GM18868 (cell line): ENCODE data around the gene TXNL4A.
"Not testable (repeated sequence)": the region's sequence is repeated elsewhere in the genome, so short reads cannot be mapped to it uniquely, and the experiment has no call there.

Experiments used
- ATAC-seq: cut with Tn5 transposase; IDR thresholded peaks from one replicate; pipeline ENCODE4 v1.9.1; 2021; ENCODE audit warnings: mild to moderate bottlenecking, moderate library complexity; ENCODE audit not compliant: unreplicated experiment

The TXNL4A gene, protein sequence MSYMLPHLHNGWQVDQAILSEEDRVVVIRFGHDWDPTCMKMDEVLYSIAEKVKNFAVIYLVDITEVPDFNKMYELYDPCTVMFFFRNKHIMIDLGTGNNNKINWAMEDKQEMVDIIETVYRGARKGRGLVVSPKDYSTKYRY

DNA sequence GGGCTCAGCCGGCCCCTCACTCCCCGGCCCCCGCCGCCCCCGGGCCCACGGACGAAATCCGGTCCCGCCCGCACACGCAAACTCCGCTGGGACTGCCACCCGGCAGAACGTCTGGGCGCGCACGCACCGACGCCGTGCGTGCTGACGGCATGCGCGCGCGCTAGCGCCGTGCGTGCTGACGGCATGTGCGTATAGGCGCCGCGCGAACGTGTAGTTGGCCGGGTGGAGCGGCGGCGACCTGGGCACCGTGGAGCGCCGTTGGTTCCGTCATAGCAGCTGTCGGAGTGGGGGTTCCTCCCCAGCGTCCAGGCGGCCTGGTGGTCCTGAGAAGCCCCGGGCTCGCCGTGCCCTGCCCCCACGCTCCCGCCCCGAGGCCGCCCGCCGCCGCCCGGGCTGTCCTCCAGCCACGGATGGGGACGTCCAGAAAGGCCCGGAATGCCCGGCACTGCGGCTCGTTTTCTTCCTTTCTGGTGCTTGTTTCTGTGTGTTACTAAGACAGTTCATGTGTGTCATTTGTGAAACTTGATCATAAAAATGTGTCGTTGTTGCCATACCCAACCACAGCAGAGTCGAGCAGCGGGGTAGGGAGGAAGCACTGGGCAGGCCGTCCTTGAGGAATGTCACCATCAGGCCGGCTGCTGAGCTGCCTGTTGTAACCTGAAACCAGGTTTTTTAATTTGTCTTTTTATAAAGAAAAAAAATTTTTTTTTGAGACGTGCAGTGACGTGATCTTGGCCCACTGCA, at the start of gene TXNL4A:
Gene TXNL4A, minus strand, starts transcription at position 113 of the 744 bp plus-strand sequence. CDS start 171 bp downstream, outside the sequence.
- peak; percentile 96 for ATAC-seq

DNA sequence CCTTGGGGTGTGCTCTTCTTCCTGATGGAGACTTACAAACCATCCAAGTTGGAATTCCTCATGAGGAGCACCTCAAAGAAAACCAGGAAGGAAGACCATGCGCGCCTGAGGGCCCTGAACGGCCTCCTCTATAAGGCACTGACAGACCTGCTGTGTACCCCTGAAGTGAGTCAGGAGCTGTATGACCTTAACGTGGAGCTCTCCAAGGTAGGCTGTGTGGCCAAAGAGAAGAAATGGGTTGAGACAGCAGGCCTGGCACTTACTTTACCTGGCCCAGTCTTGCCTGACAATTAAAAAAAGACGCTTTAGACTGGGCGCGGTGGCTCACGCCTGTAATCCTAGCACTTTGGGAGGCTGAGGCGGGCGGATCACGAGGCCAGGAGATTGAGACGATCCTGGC, 48.9 kb upstream of the TXNL4A start:
- ATAC-seq, result no peak

DNA sequence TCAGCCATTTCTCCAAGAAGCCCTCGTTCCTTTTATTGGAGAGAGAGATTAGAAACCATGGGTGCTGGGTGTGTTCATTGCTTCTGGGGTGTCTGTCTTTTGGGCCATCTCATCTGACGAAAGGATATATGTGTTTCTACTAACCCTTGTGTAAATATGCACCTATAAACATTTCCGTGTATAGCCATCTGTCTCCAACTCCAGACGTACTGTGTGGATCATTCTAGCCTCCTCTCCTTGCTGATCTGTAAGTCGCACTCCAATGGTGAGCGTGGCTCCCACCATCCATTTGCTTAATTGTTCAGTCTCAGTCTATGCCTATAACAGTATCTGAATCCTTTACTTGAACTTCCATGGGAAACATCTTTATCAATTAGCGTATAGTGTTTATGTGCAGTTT, 47.6 kb upstream of the TXNL4A start:
- ATAC-seq, result no peak

DNA sequence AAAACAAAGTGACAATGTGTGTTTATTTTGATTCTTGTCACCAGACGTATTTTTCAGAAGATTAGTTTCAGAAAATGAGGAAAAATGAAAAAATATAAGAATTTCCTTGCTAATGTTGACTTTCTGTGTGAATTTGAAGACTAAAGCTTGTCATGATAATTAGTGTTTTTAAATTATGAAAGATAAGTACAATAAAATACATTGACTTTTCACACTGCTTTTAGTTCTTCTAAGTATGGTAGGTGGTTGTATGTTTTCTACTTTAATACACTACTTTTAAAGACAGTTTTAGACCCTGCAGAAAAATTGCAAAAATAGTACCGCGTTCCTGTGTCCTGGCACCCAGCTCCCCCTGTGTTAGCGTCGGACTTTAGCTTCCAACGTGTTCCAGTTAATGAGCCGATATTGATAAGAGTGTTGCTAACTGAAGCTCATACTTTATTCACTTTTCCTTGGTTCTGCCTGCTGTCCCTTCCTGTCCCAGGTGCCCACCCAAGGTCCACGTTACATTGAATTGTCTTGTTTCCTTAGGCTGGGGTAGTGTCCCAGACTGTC, 46.6 kb upstream of the TXNL4A start:
- ATAC-seq, result no peak

DNA sequence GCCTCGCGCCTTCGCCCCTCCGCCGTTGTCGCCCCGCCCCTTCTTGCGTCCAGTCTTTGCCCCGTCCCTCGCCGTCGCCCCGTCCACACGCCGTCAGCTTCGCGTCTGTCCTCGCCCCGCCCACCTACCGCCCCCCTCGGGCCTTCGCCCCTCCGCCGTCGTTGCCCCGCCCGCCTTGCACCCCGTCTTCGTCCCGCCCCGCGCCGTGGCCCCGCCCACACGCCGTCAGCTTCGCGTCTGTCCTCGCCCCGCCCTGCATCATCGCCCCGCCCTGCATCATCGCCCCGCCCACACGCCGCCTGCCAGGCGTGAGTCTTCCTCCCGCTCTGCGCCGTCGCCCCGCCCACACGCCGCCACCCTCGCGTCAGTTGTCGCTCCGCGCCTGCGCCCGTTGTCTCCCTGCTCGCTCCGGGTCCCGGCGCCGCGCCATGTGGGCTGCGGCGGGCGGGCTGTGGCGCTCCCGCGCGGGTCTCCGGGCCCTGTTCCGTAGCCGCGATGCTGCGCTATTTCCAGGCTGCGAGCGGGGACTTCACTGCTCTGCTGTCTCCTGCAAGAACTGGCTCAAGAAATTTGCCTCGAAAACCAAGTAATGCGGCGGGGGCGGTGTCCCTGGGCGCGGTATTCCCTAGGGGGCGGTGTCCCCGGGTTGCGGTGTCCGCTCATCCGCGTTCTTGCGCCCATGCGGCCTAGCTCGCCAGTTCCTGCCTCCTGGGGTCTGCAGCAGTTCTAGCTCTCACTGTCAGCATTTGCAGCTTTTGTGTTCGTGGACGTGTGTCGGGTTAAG, 45.9 kb upstream of the TXNL4A start, which contains the start of gene RBFA:
Gene RBFA, plus strand, starts transcription at position 367 of the 784 bp plus-strand sequence. Its CDS starts 62 bp downstream, at position 429.
- ATAC-seq, result peak; percentile 75

DNA sequence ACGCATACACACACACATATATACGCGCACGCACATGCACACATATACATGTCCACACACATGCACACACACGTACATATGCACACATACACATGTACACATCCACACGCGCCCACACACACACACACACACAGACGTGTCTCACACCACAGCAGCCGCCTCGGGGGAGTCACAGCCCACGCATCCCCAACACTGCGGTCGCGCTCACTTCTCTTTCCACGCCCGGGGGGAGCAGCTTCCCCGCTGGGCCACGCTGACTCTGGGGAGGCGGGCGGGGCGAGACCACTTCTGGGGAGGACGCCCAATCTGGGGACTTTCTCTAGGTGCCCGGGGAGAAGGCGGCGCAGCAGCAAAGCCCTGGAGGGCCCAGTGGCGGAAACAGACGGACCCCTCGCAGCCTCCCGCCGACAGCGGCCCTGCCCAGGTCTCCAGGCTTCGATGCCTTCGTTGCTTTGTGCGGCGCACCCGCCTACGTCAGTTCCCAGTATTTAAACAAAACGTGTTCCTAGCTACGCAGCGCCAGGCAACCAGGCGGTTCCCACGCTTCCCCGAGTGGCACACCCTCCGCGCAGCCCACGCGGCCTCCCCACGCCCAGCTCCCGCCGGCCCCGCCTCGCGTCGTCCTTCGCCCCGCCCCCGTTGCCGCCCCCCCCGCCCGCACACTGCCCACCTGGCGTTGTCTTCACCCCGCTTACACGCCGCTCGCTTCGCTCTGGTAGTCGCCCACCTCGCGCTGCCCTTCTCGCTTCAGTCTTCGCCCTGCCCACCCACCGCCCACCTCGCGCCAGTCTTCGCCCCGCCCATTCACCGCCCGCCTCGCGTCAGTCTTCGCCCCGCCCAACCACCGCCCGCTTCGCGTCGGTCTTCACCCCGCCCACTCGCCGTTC, 45.1 kb upstream of the TXNL4A start:
- ATAC-seq, result peak; percentile 43

DNA sequence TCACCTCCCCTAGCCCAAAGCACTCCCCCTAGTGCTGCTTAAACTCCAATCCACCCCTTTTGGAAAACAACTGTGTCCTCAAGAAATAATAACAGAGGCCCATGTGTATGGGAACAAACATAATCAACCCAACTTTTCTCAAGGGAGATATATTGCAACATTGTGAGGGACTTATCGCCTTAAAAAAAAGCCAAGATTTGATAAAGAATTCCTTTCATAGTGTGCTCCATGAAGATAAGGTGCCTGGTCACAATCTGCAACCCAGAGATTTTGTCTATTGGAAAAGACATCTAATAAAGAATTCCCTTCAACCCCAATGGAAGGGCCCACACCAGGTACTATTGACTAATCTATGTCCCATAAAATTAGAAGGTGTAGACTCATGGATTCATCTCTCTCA, 41.3 kb upstream of the TXNL4A start:
- ATAC-seq, result no peak

DNA sequence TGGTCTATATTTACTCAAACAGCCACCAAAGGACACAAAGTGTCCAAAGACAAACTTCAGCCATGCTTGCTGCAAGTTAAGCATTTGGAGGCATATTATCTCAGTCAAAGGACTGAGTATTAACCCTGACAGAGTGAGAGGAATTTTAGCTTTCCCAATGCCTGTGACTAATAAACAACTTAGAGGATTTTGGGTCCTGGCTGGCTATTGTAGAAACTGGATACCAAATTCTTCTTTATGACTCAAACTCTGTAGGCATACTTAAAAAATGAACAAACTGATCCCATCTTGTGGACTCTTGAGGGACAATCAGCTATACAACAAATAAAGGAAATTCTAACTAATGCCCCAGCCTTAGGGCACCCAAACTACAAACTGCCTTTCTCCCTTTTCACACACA, 39.4 kb upstream of the TXNL4A start:
- not testable (repeated sequence) for ATAC-seq

DNA sequence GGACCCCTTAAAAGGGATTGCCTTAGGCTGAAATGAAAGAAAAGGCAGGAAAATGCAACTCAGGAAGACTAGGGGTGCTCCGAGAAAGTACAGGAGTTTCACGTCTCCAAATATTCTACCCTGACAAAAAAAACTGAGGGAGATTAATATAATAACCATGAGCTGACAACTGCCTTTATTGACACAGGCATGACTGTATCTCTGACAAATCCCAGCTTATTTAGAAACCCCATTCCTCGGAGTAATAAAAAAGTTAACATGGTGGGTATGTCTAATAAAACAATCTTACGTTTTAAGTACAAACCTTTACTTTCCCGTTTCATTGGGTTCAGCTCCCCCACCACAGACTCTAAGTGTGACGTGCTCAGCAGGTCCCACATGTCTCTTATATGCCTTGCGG, 38.0 kb upstream of the TXNL4A start:
- no peak for ATAC-seq

DNA sequence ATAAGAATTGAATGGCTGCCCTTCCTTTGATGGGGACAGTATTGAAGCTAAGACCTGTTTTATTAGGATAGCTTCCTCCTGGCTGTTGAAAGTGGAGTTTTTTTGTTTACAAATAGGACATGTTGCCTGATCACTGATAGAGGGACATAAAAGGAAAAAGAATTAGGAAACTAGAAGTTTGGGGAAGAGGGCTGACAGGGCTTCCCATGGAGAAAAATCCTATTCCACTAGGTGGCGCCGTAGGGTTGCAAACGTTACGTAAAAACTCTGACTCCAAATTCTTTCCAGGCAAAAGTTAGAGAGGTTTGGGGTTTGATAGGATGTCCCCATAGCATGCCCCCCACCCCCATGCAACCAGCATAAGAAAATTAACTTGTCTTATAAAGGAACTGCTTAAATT, 34.8 kb upstream of the TXNL4A start:
- no peak for ATAC-seq

DNA sequence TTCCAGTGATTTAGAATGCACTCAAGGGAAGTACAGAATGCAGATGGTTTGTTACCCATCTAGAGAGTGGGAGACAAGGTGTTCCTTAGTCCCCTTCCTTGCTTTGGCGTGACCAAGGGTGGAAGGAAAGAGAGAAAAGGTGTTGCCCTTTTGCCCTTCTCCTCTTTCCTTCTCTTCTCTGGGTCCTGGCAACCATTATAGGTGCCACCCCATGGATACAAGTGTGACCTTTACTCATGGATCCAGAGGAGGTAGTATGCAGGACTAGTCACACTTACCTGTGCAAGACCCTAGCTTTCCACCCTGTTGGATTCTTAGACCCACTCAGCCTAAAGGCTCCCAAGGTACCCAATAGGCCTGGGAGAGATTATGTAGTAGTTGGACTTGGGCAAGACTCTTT, 34.2 kb upstream of the TXNL4A start:
- ATAC-seq, result no peak

DNA sequence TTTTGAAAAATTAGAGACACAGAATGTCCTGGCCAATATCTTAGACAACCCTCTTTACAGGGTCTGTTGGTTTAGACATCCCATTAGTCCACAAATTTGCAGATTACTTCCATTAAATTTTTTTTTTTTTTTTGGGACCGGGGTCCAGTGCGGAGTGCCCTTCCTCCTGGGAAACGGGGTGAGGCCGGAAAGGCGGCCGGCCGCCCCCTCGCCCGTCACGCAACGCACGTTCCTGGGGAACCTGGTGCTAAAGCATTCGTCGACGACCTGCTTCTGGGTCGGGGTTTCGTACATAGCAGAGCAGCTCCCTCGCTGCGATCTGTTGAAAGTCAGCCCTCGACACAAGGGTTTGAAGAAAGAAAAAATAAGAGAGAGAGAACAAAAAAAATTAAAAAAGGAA, 24.4 kb upstream of the TXNL4A start:
- ATAC-seq, result no peak

DNA sequence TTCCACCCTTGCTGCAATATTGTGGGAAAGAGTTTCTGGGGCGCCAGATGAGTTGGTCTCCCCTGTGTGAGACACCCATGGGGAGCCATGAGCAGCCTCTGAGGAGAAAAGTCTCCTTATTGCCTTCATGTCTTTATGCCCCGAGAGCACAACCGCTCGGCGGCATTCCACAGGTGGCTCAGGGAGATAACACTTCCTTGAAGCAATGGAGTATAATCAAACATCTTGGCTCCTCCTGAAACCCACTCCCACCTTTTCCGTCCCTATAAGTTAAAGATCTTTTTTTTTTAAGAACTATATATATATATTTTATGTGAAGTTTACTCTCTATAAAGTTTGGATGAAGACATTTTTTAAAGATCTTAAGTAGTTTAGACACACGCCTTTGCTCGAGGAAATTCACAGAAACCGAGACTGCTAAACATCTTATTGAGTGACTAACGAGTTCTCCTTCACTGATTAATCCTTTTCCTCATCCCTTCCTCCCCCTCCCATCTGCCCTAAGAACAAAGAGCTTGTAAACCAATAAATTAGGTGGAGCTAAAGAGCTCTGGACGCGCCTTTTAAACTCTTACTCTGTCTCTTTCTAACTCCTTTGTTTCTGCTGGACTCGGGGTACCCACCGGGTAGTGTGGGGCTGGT, 23.3 kb upstream of the TXNL4A start:
- ATAC-seq, result not testable (repeated sequence)

DNA sequence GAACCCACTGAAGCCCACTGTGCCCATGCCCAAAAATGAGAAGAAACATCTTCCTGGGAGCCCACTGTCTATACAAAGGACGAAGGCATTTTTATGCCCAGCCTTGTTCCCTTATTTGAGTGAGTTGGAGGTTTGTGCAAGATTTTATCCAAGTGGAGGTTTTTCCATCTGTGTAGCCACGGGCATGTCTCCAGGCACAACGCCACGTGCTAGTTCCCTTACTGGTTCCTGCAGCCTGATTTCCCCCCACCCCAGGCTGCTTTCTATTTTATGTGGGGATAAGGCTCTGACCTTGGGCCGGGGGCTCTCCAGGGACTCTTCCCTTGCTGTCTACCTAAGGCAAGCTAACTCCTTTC, 22.2 kb upstream of the TXNL4A start:
- ATAC-seq, result no peak

DNA sequence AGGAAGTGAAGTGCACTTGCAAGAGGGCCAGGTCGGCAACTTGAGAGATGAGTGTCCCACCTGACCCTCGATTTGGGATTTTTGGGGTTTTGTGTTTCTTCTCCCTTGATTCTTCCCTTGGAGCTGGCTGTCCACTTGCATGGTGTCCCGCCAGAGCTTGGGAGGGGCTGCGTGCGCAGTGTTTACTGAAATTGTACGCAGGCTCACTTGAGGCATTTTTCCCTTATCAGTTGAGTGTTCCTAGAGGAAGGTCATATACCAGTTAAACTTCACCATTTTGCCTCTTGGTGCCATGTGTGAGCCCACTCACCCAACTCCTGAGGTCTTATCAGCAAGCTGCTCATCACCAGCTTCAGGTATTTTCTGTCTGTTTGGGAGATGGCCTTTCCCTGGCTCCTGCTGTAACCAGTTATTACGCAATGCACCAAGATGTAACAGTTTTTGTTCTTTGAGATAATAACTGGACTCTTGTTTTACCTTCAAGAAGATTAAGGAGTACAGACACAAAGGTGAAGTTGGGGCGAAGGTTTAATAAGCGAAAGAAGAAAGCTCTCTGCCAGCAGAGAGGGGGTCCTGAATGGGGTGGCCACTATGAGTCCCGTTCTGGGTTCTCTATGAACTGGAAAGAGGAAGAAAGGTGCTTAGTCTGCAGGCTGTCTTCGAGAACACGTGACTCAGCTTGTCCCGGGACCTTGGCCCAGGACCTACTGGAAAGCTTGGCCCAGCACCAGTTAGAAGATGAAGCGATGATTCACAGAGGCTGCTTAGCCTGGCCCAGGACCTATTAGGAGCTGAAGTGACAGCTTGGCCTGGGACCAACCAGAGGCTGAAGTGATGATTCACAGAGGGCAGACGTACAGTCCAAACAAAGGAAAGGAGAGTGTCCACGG, 21.5 kb upstream of the TXNL4A start:
- ATAC-seq, result no peak

DNA sequence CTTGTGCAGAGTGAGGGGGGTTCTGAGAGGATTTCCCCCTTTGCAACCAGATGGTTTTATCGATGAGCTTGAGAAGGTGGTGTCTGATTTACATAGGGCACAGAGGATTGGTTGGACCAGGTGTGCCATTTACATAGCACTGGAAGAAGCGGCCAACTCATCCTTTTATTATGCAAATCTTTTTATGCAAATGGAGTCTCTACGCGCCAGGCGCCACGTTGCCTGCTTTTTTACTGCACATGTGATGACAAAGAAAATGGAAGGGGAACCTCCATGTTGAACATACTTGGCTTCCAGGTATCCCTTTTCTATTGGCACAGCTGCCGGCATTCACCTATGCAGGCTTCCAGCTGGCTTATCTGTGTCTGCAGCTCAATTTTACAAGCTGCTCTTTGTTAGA, 18.4 kb upstream of the TXNL4A start:
- no peak for ATAC-seq

DNA sequence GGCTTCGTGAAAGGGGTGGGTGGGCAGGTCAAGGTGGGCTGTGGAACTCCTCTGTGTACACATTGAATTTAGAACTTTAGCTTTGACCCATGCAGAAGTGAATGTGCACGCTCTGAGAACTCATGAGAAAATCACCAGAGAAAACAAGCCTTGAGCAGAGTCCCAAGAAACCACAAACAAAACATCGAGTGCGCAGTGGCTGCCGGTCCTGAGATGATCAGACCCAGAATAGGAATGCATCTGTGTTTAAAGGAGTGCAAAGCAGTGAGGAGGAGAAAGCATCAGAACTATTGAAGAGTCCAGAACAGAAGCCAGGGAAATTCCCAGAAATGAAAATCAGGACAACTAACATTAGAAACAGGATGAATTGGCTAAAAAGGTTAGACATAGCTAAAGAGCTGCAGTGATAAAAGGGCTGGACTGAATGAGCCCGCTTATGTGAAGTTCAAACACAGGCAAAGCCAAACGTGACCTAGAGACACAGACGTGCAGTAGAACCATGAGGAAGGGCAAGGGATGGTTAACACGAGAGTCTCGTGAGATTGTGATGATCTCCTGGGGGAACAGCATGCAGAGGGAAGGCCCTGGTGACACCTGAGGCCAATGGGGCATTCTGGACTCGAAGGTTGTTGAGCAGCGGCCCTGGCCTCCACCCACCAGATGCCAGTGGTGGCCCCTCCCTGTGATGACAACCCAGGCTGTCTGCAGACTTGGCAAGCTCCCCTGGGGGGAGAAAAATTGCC, 16.4 kb upstream of the TXNL4A start:
- no peak for ATAC-seq

DNA sequence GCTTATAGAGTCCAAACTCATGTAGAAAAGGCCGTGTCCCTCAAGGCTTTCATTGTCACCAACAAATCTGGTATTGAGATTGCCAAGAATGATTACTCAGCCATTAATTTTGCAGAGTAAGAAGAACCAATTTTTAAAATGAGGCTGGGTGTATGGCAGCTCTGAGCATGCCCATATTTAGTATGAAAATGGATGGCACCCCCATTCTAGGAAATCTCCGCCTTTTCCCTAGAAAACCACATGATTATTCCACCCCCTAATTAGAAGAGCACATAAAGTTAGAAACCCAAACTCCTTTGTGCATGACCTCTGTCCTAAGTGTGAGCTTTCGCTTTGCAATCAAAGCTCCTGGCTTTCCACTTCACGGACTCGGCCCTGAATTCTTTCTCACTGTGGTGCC, 14.1 kb upstream of the TXNL4A start:
- no peak for ATAC-seq

DNA sequence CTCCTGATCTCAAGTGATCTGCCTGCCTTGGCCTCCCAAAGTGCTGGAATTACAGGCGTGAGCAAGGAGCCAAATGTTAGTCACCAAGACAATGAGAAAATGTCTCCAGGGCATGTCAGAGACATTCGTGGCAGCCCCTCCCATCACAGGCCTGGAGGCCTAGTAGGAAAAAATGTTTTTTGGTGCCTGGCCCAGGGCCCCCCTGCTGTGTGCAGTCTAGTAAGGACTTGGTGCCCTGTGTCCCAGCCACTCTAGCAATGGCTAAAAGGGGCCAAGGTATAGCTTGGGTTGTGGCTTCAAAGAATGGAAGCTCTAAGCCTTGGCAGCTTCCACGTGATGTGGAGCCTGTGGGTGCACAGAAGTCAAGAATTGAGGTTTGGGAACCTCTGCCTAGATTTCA, 12.5 kb upstream of the TXNL4A start:
- ATAC-seq, result no peak
